Activated CD4-positive, alpha-beta T cell treated with anti-CD3 and anti-CD28 coated beads for 4 hours (primary cell): ENCODE data around the gene PSMC5.
"Not testable (repeated sequence)": the region's sequence is repeated elsewhere in the genome, so short reads cannot be mapped to it uniquely, and the experiment has no call there.

Experiments used
- DNase-seq, 2 donors: peaks; one replicate each; pipeline ENCODE4 v3.0.0-alpha.2; 2020

The PSMC5 gene

DNA sequence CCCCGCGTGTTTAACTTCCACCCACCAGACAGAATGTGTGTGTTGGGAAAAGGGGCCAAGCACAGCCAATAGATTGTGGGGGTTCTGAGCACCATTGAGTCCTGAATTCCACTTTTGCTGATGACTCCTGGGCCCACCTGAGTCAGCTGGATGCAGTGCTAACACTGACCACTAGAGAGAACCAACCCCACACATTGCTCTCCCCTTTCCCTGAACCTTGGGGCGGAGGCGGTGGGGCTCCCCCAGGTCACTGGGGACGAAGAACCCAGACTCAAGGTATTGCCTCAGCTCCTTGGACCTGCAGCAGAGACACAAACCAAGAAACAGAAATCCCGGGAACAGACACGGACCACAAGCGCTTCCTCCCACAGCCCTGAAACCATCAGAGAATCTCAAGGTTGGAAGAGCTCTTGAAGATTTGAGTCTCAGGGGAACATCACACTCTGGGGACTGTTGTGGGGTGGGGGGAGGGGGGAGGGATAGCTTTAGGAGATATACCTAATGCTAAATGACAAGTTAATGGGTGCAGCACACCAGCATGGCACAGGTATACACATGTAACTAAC lies 46.9 kb downstream of the PSMC5 start:
- not testable (repeated sequence) for DNase-seq

DNA sequence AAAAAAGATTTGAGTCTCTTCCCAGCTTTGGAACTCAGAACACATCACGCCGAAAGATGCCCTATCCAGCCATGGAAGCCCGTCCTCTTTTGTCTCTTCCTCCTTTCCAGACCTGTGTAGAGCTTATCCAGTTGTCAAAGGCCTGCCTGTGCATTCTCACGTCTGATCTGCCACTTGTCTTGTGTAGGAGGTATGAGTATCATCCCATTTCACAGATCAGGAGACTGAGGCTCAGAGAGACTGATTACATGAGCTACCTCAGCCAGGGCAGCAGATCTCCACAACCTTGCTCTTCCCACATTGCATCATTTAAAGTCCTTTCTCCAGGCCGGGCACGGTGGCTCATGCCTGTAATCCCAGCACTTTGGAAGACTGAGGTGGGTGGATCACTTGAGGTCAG lies 47.5 kb downstream of the PSMC5 start:
- DNase-seq = not testable (repeated sequence)

DNA sequence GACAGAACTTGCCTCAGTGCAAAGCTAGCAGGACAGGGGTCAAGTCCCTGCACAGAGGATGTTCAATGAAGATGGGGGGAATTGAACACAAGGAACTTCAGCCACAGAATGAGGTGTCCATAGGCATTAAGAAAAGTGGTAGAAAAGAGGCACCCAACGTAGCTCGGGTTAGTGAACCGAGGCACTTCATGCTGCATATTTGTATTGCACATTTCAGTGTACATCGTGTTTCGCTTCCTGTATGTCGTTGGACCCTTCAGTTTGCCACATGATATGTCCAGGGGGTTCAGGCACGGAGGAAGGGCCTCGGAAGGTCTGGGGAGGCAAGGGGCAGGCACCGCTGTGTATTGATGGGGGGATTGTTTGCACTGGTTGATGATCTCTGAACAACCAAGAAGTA lies 51.2 kb downstream of the PSMC5 start:
- DNase-seq = not testable (repeated sequence)

- DNase-seq = no peak
Observed at GRCh38 chr17:63880706-63881105, 53.5 kb downstream of the PSMC5 start.

DNA sequence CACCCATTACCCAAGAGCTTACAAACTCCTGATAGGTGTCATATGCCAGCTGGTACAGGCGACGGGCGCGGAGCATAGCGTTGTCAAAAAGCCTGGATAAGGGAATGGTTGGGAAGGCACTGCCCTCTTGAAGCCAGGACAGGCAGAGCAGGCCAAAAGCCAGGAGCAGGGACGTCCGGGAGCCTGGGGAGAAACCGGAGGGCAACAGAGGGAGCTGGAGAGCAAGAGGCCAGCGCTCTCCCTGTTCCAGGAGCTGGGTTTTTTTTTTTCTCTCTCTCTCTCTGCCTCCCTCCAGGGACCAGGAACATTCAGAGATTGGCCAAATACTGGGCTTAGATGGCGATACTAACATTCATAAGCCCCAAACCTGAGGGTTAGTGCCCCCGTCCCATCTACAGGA lies 54.1 kb downstream of the PSMC5 start:
- DNase-seq = not testable (repeated sequence)
